GM13977 (cell line): ENCODE data around the gene KCNK7.

Source experiments
- DNase-seq: peaks from one replicate; pipeline ENCODE4 v3.0.0; 2012; ENCODE audit warnings: low spot score
- CTCF ChIP-seq: IDR thresholded peaks from 2 replicates; pipeline ENCODE4 v1.5.1; 2012; ENCODE audit warnings: mild to moderate bottlenecking, control low read depth; ENCODE audit not compliant: insufficient read depth; ENCODE audit errors: extremely low read depth, missing control alignments
- in situ Hi-C: fragments of 300-500 bp; cut with MboI; formaldehyde crosslinking; loops from one replicate; pipeline ENCODE4 v1.12.0; 2022; ENCODE audit warnings: low sequenced_read_pairs, low pct_unique_long_range_greater_than_20kb, mixed read lengths, inconsistent platforms; ENCODE audit not compliant: unreplicated experiment

The KCNK7 gene

GRCh38 chr11:65621460-65621859, 25.9 kb upstream of the KCNK7 start:
- no peak for TF ChIP-seq CTCF
- DNase-seq = no peak
- in situ Hi-C loops = no loop called here

GRCh38 chr11:65620666-65621065, 25.1 kb upstream of the KCNK7 start:
- in situ Hi-C loops = no loop called here
- no peak for TF ChIP-seq CTCF
- DNase-seq = no peak

- in situ Hi-C loops = no loop called here
- no peak for DNase-seq
- TF ChIP-seq CTCF = no peak
These were observed 23.8 kb upstream of the KCNK7 start for GRCh38 chr11:65619281-65619928.

GRCh38 chr11:65618763-65619162, 23.2 kb upstream of the KCNK7 start:
- in situ Hi-C loops = no loop called here
- no peak for TF ChIP-seq CTCF
- DNase-seq = no peak

- no peak for DNase-seq
- in situ Hi-C loops = no loop called here
- TF ChIP-seq CTCF = no peak
These were observed 22.6 kb upstream of the KCNK7 start for GRCh38 chr11:65617990-65618751.

- no peak for TF ChIP-seq CTCF
- in situ Hi-C loops = no loop called here
- no peak for DNase-seq
These were observed 21.7 kb upstream of the KCNK7 start for GRCh38 chr11:65617136-65617850.
